AML-193 (cell line): ENCODE results near the gene PORCN.
"Not testable (repeated sequence)": the region's sequence is repeated elsewhere in the genome, so short reads cannot be mapped to it uniquely, and the experiment has no call there.

Experiments
- DNase-seq, 2 experiments: peaks; one replicate each; lab custom pipeline; 2025; lab: John Stamatoyannopoulos, UW

PORCN gene

GRCh38 chrX:48512371-48512935 is 3.7 kb downstream of the PORCN start:
- no peak for DNase-seq

GRCh38 chrX:48513670-48514069 is 4.9 kb downstream of the PORCN start:
- no peak for DNase-seq

- no peak for DNase-seq
Measured at GRCh38 chrX:48514126-48514806, 5.5 kb downstream of the PORCN start.

- no peak for DNase-seq
Measured at GRCh38 chrX:48514868-48515460, 6.2 kb downstream of the PORCN start.

- no peak for DNase-seq
Measured at GRCh38 chrX:48515842-48516241, 7.0 kb downstream of the PORCN start.

GRCh38 chrX:48516285-48516684 is 7.5 kb downstream of the PORCN start:
- DNase-seq, result no peak

- no peak for DNase-seq
Measured at GRCh38 chrX:48516987-48517386, 8.2 kb downstream of the PORCN start.

- not testable (repeated sequence) for DNase-seq
Measured at GRCh38 chrX:48519481-48519880, 10.7 kb downstream of the PORCN start.

GRCh38 chrX:48520455-48520854 is 11.7 kb downstream of the PORCN start:
- DNase-seq, result no peak

GRCh38 chrX:48520976-48521352 is 12.2 kb downstream of the PORCN start:
- DNase-seq, result peak in 1 of 2 experiments; percentile 5

GRCh38 chrX:48521353-48522243 is 12.8 kb downstream of the PORCN start, which contains the start of gene EBP:
TSS of gene EBP (plus strand) at chrX:48521808. CDS start at chrX:48523772, 1,964 bp downstream.
- peak; percentile 77 to 85 for DNase-seq

- DNase-seq, result no peak
Measured at GRCh38 chrX:48522291-48522690, 13.5 kb downstream of the PORCN start.

GRCh38 chrX:48523682-48524081 is 14.9 kb downstream of the PORCN start:
- no peak for DNase-seq

GRCh38 chrX:48525853-48526252 is 17.1 kb downstream of the PORCN start:
- DNase-seq, result not testable (repeated sequence)

GRCh38 chrX:48530736-48531135 is 21.9 kb downstream of the PORCN start:
- DNase-seq, result no peak

- DNase-seq, result peak in 1 of 2 experiments; percentile 9
Measured at GRCh38 chrX:48531358-48531959, 22.7 kb downstream of the PORCN start.

- DNase-seq, result no peak
Measured at GRCh38 chrX:48532161-48532560, 23.4 kb downstream of the PORCN start.

- no peak for DNase-seq
Measured at GRCh38 chrX:48533165-48533564, 24.4 kb downstream of the PORCN start.

- DNase-seq, result no peak
Measured at GRCh38 chrX:48538641-48539344, 30.0 kb downstream of the PORCN start.

GRCh38 chrX:48539345-48540027 is 30.7 kb downstream of the PORCN start, which contains the start of gene TBC1D25:
TSS of gene TBC1D25 (plus strand) at chrX:48539714. CDS start at chrX:48539798, 84 bp downstream.
- peak; percentile 89 for DNase-seq

GRCh38 chrX:48540028-48540375 is 31.2 kb downstream of the PORCN start:
- DNase-seq, result peak in 1 of 2 experiments; percentile 12
